HG03135 (cell line): Measurements from ENCODE around the gene INO80E.
A peak's percentile ranks its signal among the peaks of the same experiment; 100 is the strongest.
"Not testable (repeated sequence)": the region's sequence is repeated elsewhere in the genome, so short reads cannot be mapped to it uniquely, and the experiment has no call there.

Experiments used
- ATAC-seq: cut with Tn5 transposase; IDR thresholded peaks from one replicate; pipeline ENCODE4 v1.9.1; 2021; ENCODE audit warnings: mild to moderate bottlenecking, moderate library complexity; ENCODE audit not compliant: unreplicated experiment

The INO80E gene, protein sequence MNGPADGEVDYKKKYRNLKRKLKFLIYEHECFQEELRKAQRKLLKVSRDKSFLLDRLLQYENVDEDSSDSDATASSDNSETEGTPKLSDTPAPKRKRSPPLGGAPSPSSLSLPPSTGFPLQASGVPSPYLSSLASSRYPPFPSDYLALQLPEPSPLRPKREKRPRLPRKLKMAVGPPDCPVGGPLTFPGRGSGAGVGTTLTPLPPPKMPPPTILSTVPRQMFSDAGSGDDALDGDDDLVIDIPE

GRCh38 chr16:29995911-29996765 is at the start of gene INO80E:
INO80E (plus strand) TSS chr16:29996241; CDS start chr16:29996311, 70 bp downstream.
- ATAC-seq, result peak; percentile 83

GRCh38 chr16:29947897-29948296 is 48.1 kb upstream of the INO80E start:
- no peak for ATAC-seq

GRCh38 chr16:29950806-29951461 is 45.1 kb upstream of the INO80E start:
- ATAC-seq, result no peak

- ATAC-seq, result no peak
Observed at GRCh38 chr16:29951625-29952365, 44.2 kb upstream of the INO80E start.

DNA sequence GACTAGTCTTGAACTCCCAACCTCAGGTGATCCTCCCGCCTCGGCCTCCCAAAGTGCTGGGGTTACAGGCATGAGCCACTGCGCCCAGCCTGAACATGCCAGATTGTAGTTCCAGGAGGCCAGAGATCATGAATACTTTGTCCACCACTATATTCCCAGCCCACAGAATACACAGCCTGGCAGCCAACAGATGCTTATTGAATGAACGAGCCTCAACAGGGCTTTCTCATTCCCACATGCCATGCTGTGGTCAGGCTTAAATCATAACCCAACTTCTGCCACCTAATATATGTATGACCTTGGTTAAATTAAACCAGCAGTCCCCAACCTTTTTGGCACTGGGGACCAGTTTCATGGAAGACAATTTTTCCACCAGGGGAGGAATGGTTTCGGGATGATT is 37.3 kb upstream of the INO80E start:
- no peak for ATAC-seq

GRCh38 chr16:29959293-29959692 is 36.7 kb upstream of the INO80E start:
- no peak for ATAC-seq

- not testable (repeated sequence) for ATAC-seq
Observed at GRCh38 chr16:29959821-29960220, 36.2 kb upstream of the INO80E start.

DNA sequence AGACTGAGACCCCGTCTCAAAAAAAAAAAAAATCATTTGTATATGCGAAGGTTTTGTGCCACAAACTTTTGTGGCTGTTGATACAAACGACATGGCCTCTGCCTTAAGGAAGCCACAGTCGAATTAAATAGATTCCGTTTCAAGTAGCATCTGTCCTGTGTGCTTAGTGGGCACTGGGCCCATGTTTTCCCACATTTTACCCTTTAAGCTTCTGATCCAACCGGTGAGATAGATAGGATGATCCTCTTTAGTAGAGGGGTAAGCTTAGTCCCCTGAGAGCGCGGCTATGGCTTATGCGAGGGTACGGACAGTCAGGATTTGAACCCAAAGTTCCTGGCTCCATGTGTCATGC is 34.9 kb upstream of the INO80E start:
- ATAC-seq, result no peak

DNA sequence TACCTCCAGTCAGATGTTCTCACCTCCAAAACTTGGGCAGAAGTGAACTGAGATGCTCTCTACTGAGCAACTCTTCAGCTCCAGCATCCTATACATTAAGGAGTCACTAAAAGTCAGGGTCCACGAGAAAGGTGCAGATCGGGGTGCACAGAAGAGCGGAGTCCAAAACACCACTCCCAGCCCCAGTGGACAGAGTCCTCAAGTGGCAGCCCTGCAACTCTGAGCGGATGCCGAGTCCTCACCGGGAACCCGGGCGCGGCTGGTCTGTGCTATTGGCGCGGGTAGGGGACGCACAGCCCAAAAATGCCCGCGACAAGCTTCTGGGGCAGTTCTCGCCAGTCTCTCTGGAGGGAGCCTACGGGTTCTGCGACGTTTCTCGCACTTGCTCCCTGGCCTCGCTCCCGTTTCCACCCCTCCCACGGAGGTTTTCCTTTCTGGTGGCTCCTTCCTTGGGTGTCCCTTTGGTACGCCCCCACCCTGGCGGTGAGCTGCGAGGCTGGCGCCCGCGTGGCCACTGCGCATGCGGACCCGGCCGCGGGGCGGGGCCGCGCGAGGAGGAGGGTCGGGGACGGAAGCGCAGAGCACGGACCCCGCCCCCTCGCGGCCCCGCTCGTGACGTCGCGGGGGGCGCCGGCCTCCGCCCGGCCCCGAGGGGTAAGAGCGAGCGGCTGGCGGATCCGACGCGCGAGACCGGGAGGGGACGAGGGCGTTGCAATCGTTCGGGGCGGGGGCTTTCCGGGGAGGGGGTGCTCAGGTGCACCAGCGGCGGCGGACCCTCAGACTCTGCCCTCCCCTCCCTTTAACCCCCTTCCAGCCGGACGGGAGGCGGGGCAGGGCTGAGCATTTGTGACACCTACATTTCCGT is 34.3 kb upstream of the INO80E start, which contains the start of gene TMEM219:
Gene TMEM219, plus strand, starts transcription at position 601 of the 865 bp plus-strand sequence. CDS start 1,065 bp downstream, outside the sequence.
- ATAC-seq, result peak; percentile 85

- ATAC-seq, result no peak
Observed at GRCh38 chr16:29962344-29962994, 33.6 kb upstream of the INO80E start.

- ATAC-seq, result no peak
Observed at GRCh38 chr16:29963021-29963743, 32.9 kb upstream of the INO80E start.

- ATAC-seq, result no peak
Observed at GRCh38 chr16:29968205-29968604, 27.8 kb upstream of the INO80E start.

DNA sequence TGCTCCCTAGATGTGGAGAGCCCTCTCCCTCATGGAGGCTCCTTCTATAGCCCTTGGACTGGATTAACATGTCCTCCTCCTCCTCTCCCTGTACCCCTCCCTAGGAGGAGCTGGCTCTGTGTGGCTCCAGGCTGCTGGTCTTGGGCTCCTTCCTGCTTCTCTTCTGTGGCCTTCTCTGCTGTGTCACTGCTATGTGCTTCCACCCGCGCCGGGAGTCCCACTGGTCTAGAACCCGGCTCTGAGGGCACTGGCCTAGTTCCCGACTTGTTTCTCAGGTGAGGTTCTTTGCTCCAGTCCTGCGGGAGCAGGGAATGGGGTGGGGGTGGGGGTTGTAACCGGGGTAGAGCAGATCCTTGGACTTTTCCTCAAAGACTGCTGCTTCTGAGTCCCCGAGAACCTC is 24.7 kb upstream of the INO80E start:
- no peak for ATAC-seq

DNA sequence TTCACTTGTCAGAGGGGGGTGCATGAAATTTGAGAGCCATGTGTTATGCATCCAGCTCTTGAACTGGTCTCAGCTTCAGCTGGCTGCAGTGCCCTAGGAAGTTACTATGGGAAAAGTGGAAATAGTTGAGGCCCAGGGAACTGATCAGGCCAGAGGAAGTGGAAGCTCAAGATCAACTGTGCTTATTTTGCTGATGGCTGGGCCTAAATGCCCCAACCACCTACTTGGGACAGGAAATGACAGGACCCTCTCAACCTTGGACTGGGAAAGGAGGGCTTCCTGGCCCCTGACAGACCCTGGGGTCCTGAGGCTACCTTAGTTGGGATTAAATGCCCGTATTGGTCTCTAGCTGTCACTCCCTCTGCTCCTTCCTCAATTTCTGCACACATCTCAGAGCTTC is 23.5 kb upstream of the INO80E start:
- ATAC-seq, result no peak

DNA sequence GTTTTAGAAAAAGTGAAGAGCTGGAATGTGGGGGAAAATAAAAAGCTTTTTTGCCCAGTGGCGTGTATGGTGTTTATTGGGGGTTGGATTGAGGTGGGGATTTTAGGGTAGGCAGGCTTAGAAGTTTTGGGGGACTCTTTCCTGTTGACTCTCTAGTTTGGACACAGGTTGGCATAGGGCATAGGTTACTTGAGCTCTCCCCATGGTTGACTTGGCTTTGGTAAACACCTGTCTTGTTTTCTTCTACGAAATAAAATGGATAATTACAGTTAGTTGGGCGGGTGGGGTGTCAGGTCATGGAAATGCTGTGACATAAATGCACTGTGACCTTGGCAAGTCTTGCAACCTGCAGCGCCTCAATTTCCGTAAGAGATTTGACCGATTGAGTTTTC is 23.1 kb upstream of the INO80E start:
- ATAC-seq, result no peak

GRCh38 chr16:29973384-29974246 is 22.4 kb upstream of the INO80E start, which contains the start of gene TAOK2:
TAOK2 (plus strand) TSS chr16:29973868; CDS start chr16:29977773, 3,905 bp downstream.
- ATAC-seq, result peak; percentile 96

GRCh38 chr16:29974291-29975133 is 21.5 kb upstream of the INO80E start:
- ATAC-seq, result peak; percentile 12
